CD14-positive monocyte (primary cell): ENCODE data around the gene SGO2. TPM values are rescaled to one million over a fixed set of nuclear protein-coding genes. Genes with fewer than 3 reads are reported as not detected.

Experiments used
- DNase-seq, 3 donors: peaks; one replicate each; pipeline ENCODE4 v3.0.0-alpha.2; 2011 to 2022
- H2AFZ ChIP-seq: 2 replicates; pipeline ENCODE4 v1.6.0; 2012; ENCODE audit warnings: mild to moderate bottlenecking, low read depth, low read length, inconsistent platforms; ENCODE audit not compliant: insufficient read depth, poor library complexity, severe bottlenecking
- H3K27ac ChIP-seq, 2 donors: 1 replicate in 1 of 2; 2 replicates in 1 of 2; pipeline ENCODE4 v1.5.1; 2012 to 2013; ENCODE audit warnings: low read length in 2 of 2, control low read depth in 1 of 2, inconsistent platforms in 1 of 2, low read depth in 1 of 2, mild to moderate bottlenecking in 1 of 2
- H3K27me3 ChIP-seq, 2 donors: one replicate each; pipeline versions ENCODE4 v1.6.0 to v1.6.1; 2011 to 2013; ENCODE audit warnings: low read length in 2 of 2; ENCODE audit not compliant: control insufficient read depth in 2 of 2, insufficient read depth in 2 of 2
- H3K36me3 ChIP-seq, 2 donors: replicated peaks in 1 of 2; 1 replicate in 1 of 2; 2 replicates in 1 of 2; pipeline versions ENCODE4 v1.5.1 to v1.6.1; 2012 to 2013; ENCODE audit warnings: low read length in 2 of 2, control low read depth in 1 of 2, inconsistent platforms in 1 of 2, mild to moderate bottlenecking in 1 of 2; ENCODE audit not compliant: insufficient read depth in 2 of 2, control insufficient read depth in 1 of 2
- H3K4me1 ChIP-seq, 2 donors: 1 replicate in 1 of 2; 2 replicates in 1 of 2; pipeline versions ENCODE4 v1.5.1 to v1.6.1; 2012 to 2013; ENCODE audit warnings: low read length in 2 of 2, control low read depth in 1 of 2, inconsistent platforms in 1 of 2, mild to moderate bottlenecking in 1 of 2, moderate library complexity in 1 of 2; ENCODE audit not compliant: insufficient read depth in 2 of 2, control insufficient read depth in 1 of 2
- H3K4me2 ChIP-seq: replicated peaks from 2 replicates; pipeline ENCODE3; 2012; ENCODE audit warnings: low read length, moderate library complexity, mild to moderate bottlenecking; ENCODE audit not compliant: poor library complexity, severe bottlenecking; ENCODE audit errors: extremely low read depth
- H3K4me3 ChIP-seq, 3 experiments: fragments of 200-600 bp in 1 of 3; sonication (generic) in 1 of 3; replicated peaks in 1 of 3; 1 replicate in 2 of 3; 2 replicates in 1 of 3; pipeline ENCODE4 v1.5.1; 2011 to 2013; ENCODE audit warnings: low read length in 3 of 3, mild to moderate bottlenecking in 3 of 3, control low read depth in 2 of 3, low read depth in 2 of 3, inconsistent platforms in 1 of 3, moderate library complexity in 1 of 3
- H3K79me2 ChIP-seq: 2 replicates; pipeline ENCODE4 v1.6.0; 2012; ENCODE audit warnings: mild to moderate bottlenecking, control low read depth, inconsistent platforms, low read length, moderate library complexity; ENCODE audit not compliant: insufficient read depth
- H3K9ac ChIP-seq: 2 replicates; pipeline ENCODE4 v1.6.0; 2017; ENCODE audit warnings: low read length, mild to moderate bottlenecking; ENCODE audit not compliant: insufficient read depth, poor library complexity, severe bottlenecking
- H3K9me3 ChIP-seq, 2 donors: replicated peaks in 1 of 2; 1 replicate in 1 of 2; 2 replicates in 1 of 2; pipeline versions ENCODE4 v1.5.1 to v1.6.1; 2012 to 2013; ENCODE audit warnings: low read length in 2 of 2, control low read depth in 1 of 2; ENCODE audit not compliant: control insufficient read depth in 1 of 2, insufficient read depth in 1 of 2
- H4K20me1 ChIP-seq: 2 replicates; pipeline ENCODE4 v1.6.0; 2012; ENCODE audit warnings: mild to moderate bottlenecking, low read length, control low read depth, moderate library complexity; ENCODE audit not compliant: insufficient read depth
- H3K27ac Mint-ChIP-seq, 7 donors: one replicate each; pipeline ENCODE4 v1.8.0; 2020; ENCODE audit warnings: mild to moderate bottlenecking in 7 of 7, mixed read lengths in 7 of 7, moderate library complexity in 6 of 7, inconsistent platforms in 2 of 7
- H3K27me3 Mint-ChIP-seq, 3 donors: one replicate each; pipeline ENCODE4 v1.8.0; 2021 to 2022; ENCODE audit warnings: low read depth in 3 of 3, mild to moderate bottlenecking in 3 of 3, mixed read lengths in 3 of 3, moderate library complexity in 3 of 3, inconsistent platforms in 1 of 3
- H3K36me3 Mint-ChIP-seq, 2 donors: one replicate each; pipeline ENCODE4 v1.8.0; 2020; ENCODE audit warnings: mixed read lengths in 2 of 2, inconsistent platforms in 1 of 2, mild to moderate bottlenecking in 1 of 2
- H3K4me1 Mint-ChIP-seq: one replicate; pipeline ENCODE4 v1.8.0; 2020; ENCODE audit warnings: mild to moderate bottlenecking, mixed read lengths
- H3K4me3 Mint-ChIP-seq, 2 donors: one replicate each; pipeline ENCODE4 v1.8.0; 2020; ENCODE audit warnings: mild to moderate bottlenecking in 2 of 2, mixed read lengths in 2 of 2, moderate library complexity in 1 of 2
- H3K9me3 Mint-ChIP-seq, 7 donors: one replicate each; pipeline ENCODE4 v1.8.0; 2020 to 2022; ENCODE audit warnings: mixed read lengths in 7 of 7, mild to moderate bottlenecking in 6 of 7, moderate library complexity in 6 of 7, inconsistent platforms in 2 of 7
- WGBS: methylation state at CpG from one replicate; pipeline ENCODE4 v1.1.5; 2013; ENCODE audit warnings: missing lambda C conversion rate; ENCODE audit not compliant: insufficient coverage; 5-methylcytosine and 5-hydroxymethylcytosine counted together
- intact Hi-C, 2 donors: fragments of 100-400 bp; cut with micrococcal nuclease; formaldehyde crosslinking; loops; one replicate each; pipeline versions ENCODE4 v1.15.0 to v1.15.1; 2023
- polyA plus RNA-seq, 3 donors: library from polyadenylated mRNA; depleted of rRNA in 1 of 3; unstranded in 2 of 3; stranded (reverse) in 1 of 3; fragments of 300-500 nt in 2 of 3; fragments of >200 nt in 1 of 3; fragmentation: Illumina TruSeq in 2 of 3; gene quantifications; 1 replicate in 2 of 3; 2 replicates in 1 of 3; pipeline ENCODE4 v1.2.3, GENCODE V29; 2012 to 2021
- TF ChIP-seq, protein P1 (sequence below): fragments of 200-600 bp; IDR thresholded peaks from one replicate; pipeline ENCODE4 v1.8.0; 2022; ENCODE audit warnings: antibody characterized with exemption, mild to moderate bottlenecking

SGO2 gene
- polyA plus RNA-seq, 3 donors, result 0.49 to 1.5 (median 1.4) TPM

DNA sequence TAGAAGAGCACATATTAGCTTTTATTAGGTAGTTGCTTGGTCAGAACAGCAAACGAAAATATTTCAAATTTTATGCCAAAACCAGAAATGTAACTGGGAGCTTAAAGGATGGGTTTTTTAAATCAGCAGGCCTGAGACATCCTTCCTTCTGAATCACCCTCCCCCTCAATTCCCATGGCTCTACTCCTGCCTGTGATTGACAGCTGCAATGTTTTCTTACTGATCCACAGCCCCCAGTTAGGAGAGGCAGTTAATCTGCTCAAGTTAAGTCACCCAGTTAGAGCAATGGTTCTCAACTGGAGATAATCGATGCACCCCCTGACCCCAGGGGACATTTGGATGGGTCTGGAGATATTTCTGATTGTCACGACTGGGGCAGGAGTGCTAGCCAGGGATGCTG is 41.1 kb upstream of the SGO2 start:
- Histone ChIP-seq H3K36me3 (peaks cover 10 to 17% of the 10 kb centered on the region in 2 donors), H3K9ac (no peak overlapping the region), H2AFZ (no peak overlapping the region), H3K27me3 (no peaks in the 10 kb centered on the region), H3K27ac (no peak overlapping the region), H3K4me2 (no peak overlapping the region), H3K4me1 (no peaks in the 10 kb centered on the region), H3K79me2 (no peaks in the 10 kb centered on the region), H4K20me1 (no peaks in the 10 kb centered on the region), H3K4me3 (no peak overlapping the region), H3K9me3 (no peaks in the 10 kb centered on the region)
- Mint-ChIP-seq H3K4me1 (no peaks in the 10 kb centered on the region), H3K4me3 (no peak overlapping the region), H3K27me3 (peaks cover 0 to 3% (median 0%) of the 10 kb centered on the region in 3 donors), H3K27ac (no peak overlapping the region), H3K9me3 (no peaks in the 10 kb centered on the region), H3K36me3 (peaks cover 7 to 16% of the 10 kb centered on the region in 2 donors)
- intact Hi-C loops, result loop anchor here in 1 of 2 donors (5.0 kb wide), 1 partner anchor 503 kb away; no protein-coding TSS in a partner anchor
- WGBS, result 100% methylated on average over 2 of the region's 3 CpGs
- DNase-seq, result no peak
- TF ChIP-seq, protein P1, sequence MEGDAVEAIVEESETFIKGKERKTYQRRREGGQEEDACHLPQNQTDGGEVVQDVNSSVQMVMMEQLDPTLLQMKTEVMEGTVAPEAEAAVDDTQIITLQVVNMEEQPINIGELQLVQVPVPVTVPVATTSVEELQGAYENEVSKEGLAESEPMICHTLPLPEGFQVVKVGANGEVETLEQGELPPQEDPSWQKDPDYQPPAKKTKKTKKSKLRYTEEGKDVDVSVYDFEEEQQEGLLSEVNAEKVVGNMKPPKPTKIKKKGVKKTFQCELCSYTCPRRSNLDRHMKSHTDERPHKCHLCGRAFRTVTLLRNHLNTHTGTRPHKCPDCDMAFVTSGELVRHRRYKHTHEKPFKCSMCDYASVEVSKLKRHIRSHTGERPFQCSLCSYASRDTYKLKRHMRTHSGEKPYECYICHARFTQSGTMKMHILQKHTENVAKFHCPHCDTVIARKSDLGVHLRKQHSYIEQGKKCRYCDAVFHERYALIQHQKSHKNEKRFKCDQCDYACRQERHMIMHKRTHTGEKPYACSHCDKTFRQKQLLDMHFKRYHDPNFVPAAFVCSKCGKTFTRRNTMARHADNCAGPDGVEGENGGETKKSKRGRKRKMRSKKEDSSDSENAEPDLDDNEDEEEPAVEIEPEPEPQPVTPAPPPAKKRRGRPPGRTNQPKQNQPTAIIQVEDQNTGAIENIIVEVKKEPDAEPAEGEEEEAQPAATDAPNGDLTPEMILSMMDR, result no peak

DNA sequence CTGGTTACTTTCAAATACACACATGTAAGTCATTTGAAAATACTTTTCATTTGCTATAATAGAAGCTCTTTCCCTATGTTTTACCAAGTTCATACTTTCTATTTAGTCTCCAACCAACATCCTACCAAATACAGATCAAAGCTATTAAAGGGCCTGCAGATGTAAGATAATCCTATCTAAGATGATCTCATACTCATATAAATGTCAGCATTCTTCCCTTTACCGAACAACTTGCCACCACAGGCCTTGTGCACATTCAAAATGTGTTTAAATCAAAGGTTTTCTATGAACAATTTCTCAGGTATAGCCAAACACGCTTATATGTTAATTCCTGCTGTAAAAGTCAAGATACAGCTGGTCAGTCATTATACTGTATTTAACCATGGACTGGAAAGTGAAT is 39.5 kb upstream of the SGO2 start:
- H2AFZ ChIP-seq, result no peak overlapping the region
- no peaks in the 10 kb centered on the region for H3K4me1 Mint-ChIP-seq
- H3K36me3 ChIP-seq, result peaks cover 26 to 33% of the 10 kb centered on the region in 2 donors
- no peak overlapping the region for H3K9ac ChIP-seq
- no peaks in the 10 kb centered on the region for H3K27me3 ChIP-seq
- H3K9me3 ChIP-seq, result no peaks in the 10 kb centered on the region
- no peaks in the 10 kb centered on the region for H3K4me1 ChIP-seq
- no peaks in the 10 kb centered on the region for H3K9me3 Mint-ChIP-seq
- no peak overlapping the region for H3K4me3 ChIP-seq
- no peak overlapping the region for H3K27ac ChIP-seq
- TF ChIP-seq, protein P1, result no peak
- no peaks in the 10 kb centered on the region for H4K20me1 ChIP-seq
- H3K4me2 ChIP-seq, result no peak overlapping the region
- DNase-seq, result no peak
- no peak overlapping the region for H3K4me3 Mint-ChIP-seq
- peaks cover 23 to 32% of the 10 kb centered on the region in 2 donors for H3K36me3 Mint-ChIP-seq
- H3K27ac Mint-ChIP-seq, result no peak overlapping the region
- WGBS, result 100% methylated on average over 1 of the region's 2 CpGs
- no peaks in the 10 kb centered on the region for H3K79me2 ChIP-seq
- intact Hi-C loops, result no loop called here
- H3K27me3 Mint-ChIP-seq, result no peaks in the 10 kb centered on the region
